HEK293 (cell line): ENCODE results near the gene TRAPPC3L.

Experiments used
- CTCF ChIP-seq: fragments of 450-650 bp; formaldehyde crosslinking; IDR thresholded peaks from 2 replicates; pipeline ENCODE4 v1.5.1; 2016; ENCODE audit warnings: missing biosample characterization, missing genetic modification characterization
- PRDM10 ChIP-seq: fragments of 450-650 bp; formaldehyde crosslinking; IDR thresholded peaks from 2 replicates; pipeline ENCODE4 v1.5.1; 2016; ENCODE audit warnings: missing biosample characterization, missing genetic modification characterization
- SETDB1 ChIP-seq: IDR thresholded peaks from one replicate; pipeline ENCODE4 v1.6.1; 2017; ENCODE audit warnings: mild to moderate bottlenecking, low read length, moderate library complexity, mixed read lengths; ENCODE audit not compliant: insufficient read length
- ZNF169 ChIP-seq: fragments of 450-650 bp; formaldehyde crosslinking; IDR thresholded peaks from 2 replicates; pipeline ENCODE4 v1.5.1; 2016; ENCODE audit warnings: missing biosample characterization, missing genetic modification characterization
- ZNF274 ChIP-seq, 2 experiments: fragments of 200-500 bp in 1 of 2; fragments of 450-650 bp in 1 of 2; sonication (Bioruptor generic) in 1 of 2; formaldehyde crosslinking in 1 of 2; IDR thresholded peaks; 2 replicates each; pipeline versions ENCODE4 v1.5.1 to v1.6.1; 2014 to 2016; ENCODE audit warnings: borderline replicate concordance in 1 of 2, inconsistent platforms in 1 of 2, low read length in 1 of 2, missing biosample characterization in 1 of 2, missing genetic modification characterization in 1 of 2
- ZNF302 ChIP-seq: fragments of 450-650 bp; formaldehyde crosslinking; IDR thresholded peaks from 2 replicates; pipeline ENCODE4 v1.5.1; 2016; ENCODE audit warnings: missing biosample characterization, missing genetic modification characterization, low read depth
- ZNF610 ChIP-seq: fragments of 450-650 bp; formaldehyde crosslinking; IDR thresholded peaks from 2 replicates; pipeline ENCODE4 v1.5.1; 2016; ENCODE audit warnings: missing biosample characterization, missing genetic modification characterization, borderline replicate concordance
- TF ChIP-seq, protein P1 (sequence below): fragments of 450-650 bp; formaldehyde crosslinking; IDR thresholded peaks from 2 replicates; pipeline ENCODE4 v1.5.1; 2016; ENCODE audit warnings: missing biosample characterization, missing genetic modification characterization, borderline replicate concordance

DNA sequence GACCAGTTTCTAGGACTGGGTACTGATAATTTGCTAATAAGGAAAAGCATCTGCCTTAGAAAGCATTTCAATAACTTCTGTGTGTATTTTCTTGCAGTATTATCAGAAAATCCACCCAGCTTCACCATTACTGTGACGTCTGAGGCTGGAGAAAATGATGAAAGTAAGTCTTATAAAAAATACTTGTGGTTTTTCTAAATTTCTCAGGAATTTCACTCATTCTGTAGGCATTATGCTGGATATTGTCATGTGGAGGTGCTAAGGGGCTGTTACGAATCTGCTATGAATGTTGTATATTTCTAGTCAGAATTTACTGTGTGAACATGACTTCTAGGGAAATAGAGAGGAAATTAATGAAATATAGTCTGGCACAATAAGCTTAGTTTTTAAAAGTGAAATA is 34.7 kb upstream of the TRAPPC3L start:
- TF ChIP-seq PRDM10 (no peak), CTCF (tag by site-specific recombination) (no peak), ZNF610 (no peak), SETDB1 (no peak), ZNF169 (tag by site-specific recombination) (no peak), ZNF302 (tag by site-specific recombination) (no peak), ZNF274 (IDR thresholded peaks at IDR 0.05; ENCODE audit: low read length) (no peak), ZNF274 (tag by site-specific recombination; IDR thresholded peaks at IDR 0.05; ENCODE audit: borderline replicate concordance) (no peak)
- TF ChIP-seq, protein P1, sequence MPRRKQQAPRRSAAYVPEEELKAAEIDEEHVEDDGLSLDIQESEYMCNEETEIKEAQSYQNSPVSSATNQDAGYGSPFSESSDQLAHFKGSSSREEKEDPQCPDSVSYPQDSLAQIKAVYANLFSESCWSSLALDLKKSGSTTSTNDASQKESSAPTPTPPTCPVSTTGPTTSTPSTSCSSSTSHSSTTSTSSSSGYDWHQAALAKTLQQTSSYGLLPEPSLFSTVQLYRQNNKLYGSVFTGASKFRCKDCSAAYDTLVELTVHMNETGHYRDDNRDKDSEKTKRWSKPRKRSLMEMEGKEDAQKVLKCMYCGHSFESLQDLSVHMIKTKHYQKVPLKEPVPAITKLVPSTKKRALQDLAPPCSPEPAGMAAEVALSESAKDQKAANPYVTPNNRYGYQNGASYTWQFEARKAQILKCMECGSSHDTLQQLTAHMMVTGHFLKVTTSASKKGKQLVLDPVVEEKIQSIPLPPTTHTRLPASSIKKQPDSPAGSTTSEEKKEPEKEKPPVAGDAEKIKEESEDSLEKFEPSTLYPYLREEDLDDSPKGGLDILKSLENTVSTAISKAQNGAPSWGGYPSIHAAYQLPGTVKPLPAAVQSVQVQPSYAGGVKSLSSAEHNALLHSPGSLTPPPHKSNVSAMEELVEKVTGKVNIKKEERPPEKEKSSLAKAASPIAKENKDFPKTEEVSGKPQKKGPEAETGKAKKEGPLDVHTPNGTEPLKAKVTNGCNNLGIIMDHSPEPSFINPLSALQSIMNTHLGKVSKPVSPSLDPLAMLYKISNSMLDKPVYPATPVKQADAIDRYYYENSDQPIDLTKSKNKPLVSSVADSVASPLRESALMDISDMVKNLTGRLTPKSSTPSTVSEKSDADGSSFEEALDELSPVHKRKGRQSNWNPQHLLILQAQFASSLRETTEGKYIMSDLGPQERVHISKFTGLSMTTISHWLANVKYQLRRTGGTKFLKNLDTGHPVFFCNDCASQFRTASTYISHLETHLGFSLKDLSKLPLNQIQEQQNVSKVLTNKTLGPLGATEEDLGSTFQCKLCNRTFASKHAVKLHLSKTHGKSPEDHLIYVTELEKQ (tag by site-specific recombination) = no peak
